K562 (cell line): ENCODE data around the gene CARMIL1. TPM values are rescaled to one million over a fixed set of nuclear protein-coding genes. Genes with fewer than 3 reads are reported as not detected.

Experiments
- ATAC-seq: fragments of 200-7000 bp; cut with Tn5 transposase; 3 replicates; pipeline ENCODE4 v1.9.1; 2020; ENCODE audit warnings: moderate library complexity
- BruUV-seq: library from RNA; stranded (reverse); fragments of 400-500 nt; replicated peaks from 2 replicates; lab custom pipeline; 2021; lab: Mats Ljungman, UMichigan
- CTCF ChIA-PET: fragments of 300-600 bp; formaldehyde crosslinking; extraction: SDS; loops from one replicate; lab custom pipeline; 2021; ENCODE audit warnings: low intra/inter-chr PET ratio; lab: Yijun Ruan, JAX
- POLR2A ChIA-PET: fragments of 300-600, 350-650 bp; sonication (Branson Sonifier 250); formaldehyde crosslinking; extraction: SDS; loops from one replicate; lab custom pipeline; 2021; ENCODE audit warnings: antibody characterized with exemption, inconsistent platforms; lab: Yijun Ruan, JAX
- DNase-seq, 4 experiments: peaks; one replicate each; pipeline versions ENCODE4 v3.0.0 to v3.0.0-alpha.2; 2011 to 2018; ENCODE audit warnings: low spot score in 3 of 4, mixed read lengths in 3 of 4; ENCODE audit errors: extremely low read depth in 1 of 4
- FAIRE-seq: peaks from 2 replicates; lab custom pipeline; 2011; peaks lifted over from hg19 to GRCh38; lab: Jason Lieb, UNC
- H2AFZ ChIP-seq: 2 replicates; pipeline ENCODE4 v1.6.0; 2011; ENCODE audit warnings: low read depth, low read length, control low read depth, inconsistent platforms
- H3K27ac ChIP-seq: fragments of 200-600 bp; 3 replicates; pipeline ENCODE4 v1.8.0; 2011; ENCODE audit warnings: low read depth, mild to moderate bottlenecking, control low read depth, inconsistent platforms, low read length, moderate library complexity, mixed read lengths; ENCODE audit errors: extremely low read depth
- H3K27me3 ChIP-seq, 2 experiments: fragments of 300-600 bp in 1 of 2; 2 replicates in 1 of 2; 3 replicates in 1 of 2; pipeline versions ENCODE4 v1.6.0 to v1.8.0; 2011; ENCODE audit warnings: inconsistent platforms in 2 of 2, low read length in 2 of 2, mild to moderate bottlenecking in 1 of 2, mixed read lengths in 1 of 2, moderate library complexity in 1 of 2; ENCODE audit not compliant: control insufficient read depth in 2 of 2, insufficient read depth in 2 of 2
- H3K36me3 ChIP-seq: fragments of 300-600 bp; 3 replicates; pipeline ENCODE4 v1.8.0; 2011; ENCODE audit warnings: mild to moderate bottlenecking, low read length, inconsistent platforms; ENCODE audit not compliant: control insufficient read depth, insufficient read depth
- H3K4me1 ChIP-seq, 2 experiments: fragments of 200-600 bp in 1 of 2; replicated peaks in 1 of 2; 2 replicates in 1 of 2; 3 replicates in 1 of 2; pipeline versions ENCODE4 v1.5.1 to v1.8.0; 2011; ENCODE audit warnings: inconsistent platforms in 2 of 2, low read length in 2 of 2, mild to moderate bottlenecking in 1 of 2, mixed read lengths in 1 of 2, moderate library complexity in 1 of 2; ENCODE audit not compliant: control insufficient read depth in 2 of 2, insufficient read depth in 2 of 2
- H3K4me2 ChIP-seq: 2 replicates; pipeline ENCODE4 v1.6.1; 2011; ENCODE audit warnings: low read length, control low read depth, inconsistent platforms, mixed read lengths; ENCODE audit not compliant: insufficient read depth
- H3K4me3 ChIP-seq: fragments of 200-600 bp; sonication (generic), shearing (Covaris generic); 2 replicates; pipeline ENCODE4 v1.5.1; 2016; ENCODE audit warnings: control low read depth, inconsistent platforms
- H3K79me2 ChIP-seq: fragments of 200-600 bp; 3 replicates; pipeline ENCODE4 v1.8.0; 2011; ENCODE audit warnings: low read length, inconsistent platforms; ENCODE audit not compliant: control insufficient read depth, insufficient read depth
- H3K9ac ChIP-seq, 2 experiments: 2 replicates each; pipeline versions ENCODE4 v1.6.0 to v1.6.1; 2011; ENCODE audit warnings: low read depth in 2 of 2, low read length in 2 of 2, control low read depth in 1 of 2, inconsistent platforms in 1 of 2, mild to moderate bottlenecking in 1 of 2, mixed read lengths in 1 of 2; ENCODE audit not compliant: insufficient read depth in 1 of 2
- H3K9me1 ChIP-seq: one replicate; pipeline ENCODE4 v1.6.0; 2011; ENCODE audit warnings: inconsistent platforms, mild to moderate bottlenecking, low read length, moderate library complexity; ENCODE audit not compliant: control insufficient read depth, insufficient read depth
- H3K9me3 ChIP-seq: replicated peaks from 2 replicates; pipeline ENCODE4 v1.5.1; 2011; ENCODE audit warnings: low read depth, low read length, inconsistent platforms; ENCODE audit not compliant: control insufficient read depth, insufficient read depth
- H4K20me1 ChIP-seq: replicated peaks from 2 replicates; pipeline ENCODE4 v1.6.1; 2011; ENCODE audit warnings: low read length, inconsistent platforms, mixed read lengths; ENCODE audit not compliant: control insufficient read depth, insufficient read depth
- ATF1 ChIP-seq, 2 experiments: fragments of 450-650 bp in 1 of 2; IDR thresholded peaks; 2 replicates each; pipeline ENCODE4 v1.6.1; 2016; ENCODE audit warnings: missing compliant biosample characterization in 1 of 2, missing genetic modification characterization in 1 of 2
- BRCA1 ChIP-seq, 2 experiments: fragments of 450-650 bp in 1 of 2; sonication (generic) in 1 of 2; formaldehyde crosslinking in 1 of 2; IDR thresholded peaks; 2 replicates each; pipeline versions ENCODE4 v1.5.0 to v1.6.1; 2017 to 2020; ENCODE audit warnings: mild to moderate bottlenecking in 1 of 2, missing genetic modification reagents in 1 of 2
- BRD9 ChIP-seq: fragments of 450-650 bp; IDR thresholded peaks from 2 replicates; pipeline ENCODE4 v1.6.1; 2018; ENCODE audit warnings: low read depth; ENCODE audit not compliant: partially characterized antibody
- CBX8 ChIP-seq: fragments of 200-600 bp; sonication (generic); IDR thresholded peaks from 2 replicates; pipeline ENCODE4 v1.6.1; 2012; ENCODE audit warnings: borderline replicate concordance, mixed run types, low read depth, mild to moderate bottlenecking, moderate library complexity, mixed read lengths, low read length, control low read depth, inconsistent platforms; ENCODE audit not compliant: poor library complexity, severe bottlenecking; ENCODE audit errors: extremely low read depth
- GABPA ChIP-seq: fragments of 200-800 bp; sonication (Bioruptor generic); conservative IDR thresholded peaks from 2 replicates; pipeline ENCODE4 v1.6.1; 2016; ENCODE audit warnings: low read depth, missing genetic modification characterization, missing compliant biosample characterization
- MTF1 ChIP-seq: fragments of 250-450 bp; sonication (Bioruptor Pico); IDR thresholded peaks from 2 replicates; pipeline ENCODE4 v1.9.0; 2021; ENCODE audit warnings: moderate library complexity, mild to moderate bottlenecking, inconsistent platforms, borderline replicate concordance
- RBM15 ChIP-seq: fragments of 200-400 bp; formaldehyde crosslinking; IDR thresholded peaks from 2 replicates; pipeline ENCODE4 v1.6.1; 2018; ENCODE audit warnings: mild to moderate bottlenecking, low read length, moderate library complexity; ENCODE audit not compliant: insufficient read depth
- SP1 ChIP-seq: sonication (generic); formaldehyde crosslinking; IDR thresholded peaks from 2 replicates; pipeline ENCODE4 v1.8.1; 2022; ENCODE audit warnings: mild to moderate bottlenecking, missing genetic modification reagents
- TFE3 ChIP-seq: fragments of 450-650 bp; formaldehyde crosslinking; IDR thresholded peaks from 2 replicates; pipeline ENCODE4 v1.4.0; 2020; ENCODE audit warnings: mild to moderate bottlenecking, mixed read lengths
- ZNF740 ChIP-seq, 3 experiments: fragments of 200-800 bp in 1 of 3; sonication (Bioruptor generic) in 1 of 3; sonication (generic) in 1 of 3; formaldehyde crosslinking in 1 of 3; IDR thresholded peaks; 2 replicates each; pipeline versions ENCODE4 v1.6.1 to v1.8.0; 2016 to 2022; ENCODE audit warnings: mild to moderate bottlenecking in 2 of 3, missing compliant biosample characterization in 2 of 3, missing genetic modification characterization in 2 of 3, missing genetic modification reagents in 1 of 3
- WGBS: fragments of 100-300 bp; shearing (Covaris generic); methylation state at CpG from one replicate; pipeline ENCODE4 v1.1.6; 2016; ENCODE audit warnings: low coverage, mixed read lengths; ENCODE audit not compliant: insufficient coverage; ENCODE audit errors: missing lambda C conversion rate; 5-methylcytosine and 5-hydroxymethylcytosine counted together
- in situ Hi-C: fragments of 300-500 bp; cut with MboI; formaldehyde crosslinking; loops from 4 replicates; pipeline ENCODE4 v1.15.0; 2018; ENCODE audit warnings: inconsistent platforms, mixed read lengths
- intact Hi-C: fragments of 100-400 bp; cut with micrococcal nuclease; formaldehyde crosslinking; loops from 2 replicates; pipeline ENCODE4 v1.14.2; 2022
- polyA plus RNA-seq, 8 experiments: library from polyadenylated mRNA; depleted of rRNA in 4 of 8; stranded (reverse) in 5 of 8; unstranded in 3 of 8; fragments of >200 nt; fragmentation: Nextera tagmentation in 2 of 8; fragmentation: Illumina TruSeq in 1 of 8; extraction: Ambion mirVana in 2 of 8; extraction: Trizol in 1 of 8; gene quantifications; 2 replicates each; pipeline versions ENCODE4 v1.2.1 to v1.2.3, GENCODE V29; 2011 to 2014; ENCODE audit warnings: inconsistent platforms in 1 of 8, missing spikeins in 1 of 8
- total RNA-seq, 7 experiments: library from RNA; depleted of rRNA in 6 of 7; stranded (reverse); fragments of >200 nt in 6 of 7; fragmentation: Illumina TruSeq in 2 of 7; extraction: Trizol in 2 of 7; gene quantifications; 2 replicates each; pipeline versions ENCODE4 v1.2.1 to v1.2.3, GENCODE V29; 2011 to 2021; ENCODE audit warnings: low replicate concordance in 1 of 7
- TF ChIP-seq, protein P1 (sequence below), 2 experiments: fragments of 450-650 bp in 1 of 2; IDR thresholded peaks; 2 replicates each; pipeline ENCODE4 v1.6.1; 2011 to 2017; ENCODE audit warnings: low read depth in 2 of 2, antibody characterized with exemption in 1 of 2, borderline replicate concordance in 1 of 2, low read length in 1 of 2, mild to moderate bottlenecking in 1 of 2, mixed read lengths in 1 of 2; ENCODE audit not compliant: control insufficient read depth in 1 of 2

CARMIL1 gene
- total and polyA plus RNA-seq, 9 of the 15 experiments (the other 6 are each of a cell fraction or from before 2014, with no cell fraction given) = 0.04 to 0.32 (median 0.10) TPM; not detected in 1

DNA sequence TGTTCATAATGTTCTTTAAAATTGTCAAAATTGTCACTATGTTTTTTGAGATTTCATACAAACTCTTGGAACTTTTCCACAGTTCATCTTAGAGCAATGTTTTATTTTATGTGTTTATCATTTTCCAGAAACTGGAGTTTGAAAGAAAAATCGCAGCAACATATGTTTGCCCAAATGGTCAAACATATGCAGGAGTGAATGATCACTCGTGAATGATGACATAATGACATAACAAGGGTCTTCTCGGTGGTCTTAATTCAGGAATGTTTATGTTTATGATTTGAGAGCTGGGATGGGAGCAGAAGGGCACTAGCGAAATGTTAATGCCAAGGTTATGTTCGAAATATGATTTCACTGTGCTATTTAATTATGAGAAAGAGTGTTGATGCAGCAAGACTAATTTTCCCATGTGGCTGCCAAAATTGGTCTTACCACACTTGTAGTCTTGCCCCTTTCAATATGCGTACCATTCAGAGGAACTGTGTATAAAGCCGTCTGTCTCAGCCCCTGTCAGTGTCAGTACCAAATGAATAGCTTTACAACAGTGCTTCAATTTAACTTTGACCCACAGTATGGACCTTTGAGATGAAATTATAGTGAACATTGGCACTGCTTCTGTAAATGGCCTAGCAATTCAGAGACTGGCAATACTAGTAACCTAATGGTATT, 152.3 kb downstream of the CARMIL1 start (continued):
- TF ChIP-seq, protein P1, sequence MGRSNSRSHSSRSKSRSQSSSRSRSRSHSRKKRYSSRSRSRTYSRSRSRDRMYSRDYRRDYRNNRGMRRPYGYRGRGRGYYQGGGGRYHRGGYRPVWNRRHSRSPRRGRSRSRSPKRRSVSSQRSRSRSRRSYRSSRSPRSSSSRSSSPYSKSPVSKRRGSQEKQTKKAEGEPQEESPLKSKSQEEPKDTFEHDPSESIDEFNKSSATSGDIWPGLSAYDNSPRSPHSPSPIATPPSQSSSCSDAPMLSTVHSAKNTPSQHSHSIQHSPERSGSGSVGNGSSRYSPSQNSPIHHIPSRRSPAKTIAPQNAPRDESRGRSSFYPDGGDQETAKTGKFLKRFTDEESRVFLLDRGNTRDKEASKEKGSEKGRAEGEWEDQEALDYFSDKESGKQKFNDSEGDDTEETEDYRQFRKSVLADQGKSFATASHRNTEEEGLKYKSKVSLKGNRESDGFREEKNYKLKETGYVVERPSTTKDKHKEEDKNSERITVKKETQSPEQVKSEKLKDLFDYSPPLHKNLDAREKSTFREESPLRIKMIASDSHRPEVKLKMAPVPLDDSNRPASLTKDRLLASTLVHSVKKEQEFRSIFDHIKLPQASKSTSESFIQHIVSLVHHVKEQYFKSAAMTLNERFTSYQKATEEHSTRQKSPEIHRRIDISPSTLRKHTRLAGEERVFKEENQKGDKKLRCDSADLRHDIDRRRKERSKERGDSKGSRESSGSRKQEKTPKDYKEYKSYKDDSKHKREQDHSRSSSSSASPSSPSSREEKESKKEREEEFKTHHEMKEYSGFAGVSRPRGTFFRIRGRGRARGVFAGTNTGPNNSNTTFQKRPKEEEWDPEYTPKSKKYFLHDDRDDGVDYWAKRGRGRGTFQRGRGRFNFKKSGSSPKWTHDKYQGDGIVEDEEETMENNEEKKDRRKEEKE (IDR thresholded peaks at IDR 0.05; ENCODE audit: borderline replicate concordance in 1 of 2, control insufficient read depth in 1 of 2, low read depth in 2 of 2, low read length in 1 of 2) = no peak
- TF ChIP-seq BRCA1 (IDR thresholded peaks at IDR 0.05) = no peak
- TF ChIP-seq BRCA1 (CRISPR knock-in tag; IDR thresholded peaks at IDR 0.05) = no peak
- no peak for TF ChIP-seq SP1 (CRISPR knock-in tag)
- TF ChIP-seq GABPA (tag) = no peak
- TF ChIP-seq MTF1 (CRISPR knock-in tag) = no peak
- TF ChIP-seq, all 486 proteins: peak for 0

- no peak for FAIRE-seq
- no peak for ATAC-seq
- WGBS = 1% methylated on average over 3 of the region's 3 CpGs
- H3K27ac ChIP-seq = no peak overlapping the region
- H3K4me2 ChIP-seq = no peak overlapping the region
- no peaks in the 10 kb centered on the region for H3K79me2 ChIP-seq
- in situ Hi-C loops (no loop called here), intact Hi-C loops (no loop called here)
- H2AFZ ChIP-seq = no peak overlapping the region
- no peak overlapping the region for H3K4me3 ChIP-seq
- no peaks in the 10 kb centered on the region for H4K20me1 ChIP-seq
- H3K27me3 ChIP-seq = peaks cover 0 to 7% of the 10 kb centered on the region in 2 experiments; a peak in 2 of 5 replicates
- H3K36me3 ChIP-seq = no peaks in the 10 kb centered on the region
- H3K9ac ChIP-seq = no peak overlapping the region
- DNase-seq = no peak
- no peaks in the 10 kb centered on the region for H3K9me3 ChIP-seq
- H3K9me1 ChIP-seq = no peaks in the 10 kb centered on the region
- POLR2A ChIA-PET = no interaction called here
- no TSS peak for BruUV-seq
- no peaks in the 10 kb centered on the region for H3K4me1 ChIP-seq
- CTCF ChIA-PET = no interaction called here
- TF ChIP-seq ATF1 (CRISPR knock-in tag; IDR thresholded peaks at IDR 0.05) = no peak
- no peak for TF ChIP-seq ATF1 (tag; IDR thresholded peaks at IDR 0.05)
- no peak for TF ChIP-seq CBX8
- TF ChIP-seq ZNF740 (CRISPR knock-in tag; IDR thresholded peaks at IDR 0.05) = no peak
- no peak for TF ChIP-seq ZNF740 (tag; IDR thresholded peaks at IDR 0.05)
- TF ChIP-seq BRD9 = no peak
- TF ChIP-seq RBM15 = no peak
- TF ChIP-seq TFE3 = no peak
Measured at GRCh38 chr6:25431975-25432307, 152.8 kb downstream of the CARMIL1 start.
